ENCODE results near the gene BET1L.
"Not testable (repeated sequence)": the region's sequence is repeated elsewhere in the genome, so short reads cannot be mapped to it uniquely, and the experiment has no call there.

The BET1L gene

DNA sequence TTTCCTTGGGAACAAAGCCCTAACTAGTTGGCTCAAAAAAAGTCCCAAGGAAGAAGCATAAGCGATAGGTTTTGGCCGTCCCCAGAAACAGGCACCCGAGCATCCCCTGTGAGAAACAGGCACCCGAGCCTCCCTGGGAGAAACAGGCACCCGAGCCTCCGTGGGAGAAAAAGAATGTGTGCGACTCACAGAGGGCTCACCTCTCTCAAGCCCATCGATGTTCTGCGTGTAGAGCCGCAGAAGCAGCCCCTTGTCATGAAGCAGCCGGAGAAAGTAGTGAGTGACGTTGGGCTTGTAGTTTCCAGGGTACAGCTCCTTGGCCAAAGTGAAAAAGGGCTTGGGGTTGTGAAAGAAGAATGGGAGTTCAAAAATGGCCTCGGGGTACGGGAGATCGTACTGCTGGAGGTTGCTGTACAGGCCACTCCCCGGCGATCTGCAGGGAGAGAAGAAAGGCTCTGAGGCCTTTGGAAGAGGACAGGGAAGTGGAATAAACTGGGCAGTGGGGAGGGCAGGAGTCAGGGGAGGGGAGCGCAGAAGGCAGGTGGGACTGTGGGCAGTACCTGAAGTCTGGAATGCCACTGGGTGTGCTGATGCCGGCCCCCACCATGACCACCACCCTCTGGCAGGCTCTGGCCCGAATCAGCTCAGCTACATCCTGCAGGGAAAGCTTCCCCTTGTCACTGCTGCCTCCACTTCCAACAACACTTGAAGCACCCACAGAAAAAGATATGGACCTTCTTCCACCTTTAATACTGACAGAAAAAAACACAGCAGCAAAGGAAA, 25.8 kb upstream of the BET1L start:
- in situ Hi-C loops (cut with MboI; ENCODE audit: low pct_unique_long_range_greater_than_20kb, low sequenced_read_pairs), result no loop called here
- no peak for DNase-seq

DNA sequence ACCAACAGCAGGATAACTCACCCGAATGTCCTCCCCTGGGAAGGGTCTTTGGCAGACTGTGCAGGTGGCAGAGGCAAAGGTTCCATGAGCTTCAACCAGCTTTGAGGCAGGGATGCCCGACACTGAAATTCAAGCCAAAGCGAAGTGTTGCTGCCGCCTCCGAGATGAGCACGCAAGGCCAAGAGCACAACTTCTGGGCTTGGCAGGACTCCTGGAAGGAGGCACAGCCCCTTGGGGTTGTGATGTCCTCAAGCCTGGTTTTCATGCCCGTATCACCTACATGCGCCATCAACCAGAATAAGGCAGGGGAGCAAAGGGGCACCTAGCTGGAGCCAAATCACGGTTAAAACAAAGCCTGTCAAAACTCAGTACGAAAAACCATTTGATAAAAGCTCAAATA, 23.2 kb upstream of the BET1L start:
- in situ Hi-C loops (cut with MboI; ENCODE audit: low pct_unique_long_range_greater_than_20kb, low sequenced_read_pairs), result no loop called here
- no peak for DNase-seq

GRCh38 chr11:227824-228379, 20.7 kb upstream of the BET1L start:
- in situ Hi-C loops (cut with MboI; ENCODE audit: low pct_unique_long_range_greater_than_20kb, low sequenced_read_pairs), result no loop called here
- DNase-seq, result no peak

DNA sequence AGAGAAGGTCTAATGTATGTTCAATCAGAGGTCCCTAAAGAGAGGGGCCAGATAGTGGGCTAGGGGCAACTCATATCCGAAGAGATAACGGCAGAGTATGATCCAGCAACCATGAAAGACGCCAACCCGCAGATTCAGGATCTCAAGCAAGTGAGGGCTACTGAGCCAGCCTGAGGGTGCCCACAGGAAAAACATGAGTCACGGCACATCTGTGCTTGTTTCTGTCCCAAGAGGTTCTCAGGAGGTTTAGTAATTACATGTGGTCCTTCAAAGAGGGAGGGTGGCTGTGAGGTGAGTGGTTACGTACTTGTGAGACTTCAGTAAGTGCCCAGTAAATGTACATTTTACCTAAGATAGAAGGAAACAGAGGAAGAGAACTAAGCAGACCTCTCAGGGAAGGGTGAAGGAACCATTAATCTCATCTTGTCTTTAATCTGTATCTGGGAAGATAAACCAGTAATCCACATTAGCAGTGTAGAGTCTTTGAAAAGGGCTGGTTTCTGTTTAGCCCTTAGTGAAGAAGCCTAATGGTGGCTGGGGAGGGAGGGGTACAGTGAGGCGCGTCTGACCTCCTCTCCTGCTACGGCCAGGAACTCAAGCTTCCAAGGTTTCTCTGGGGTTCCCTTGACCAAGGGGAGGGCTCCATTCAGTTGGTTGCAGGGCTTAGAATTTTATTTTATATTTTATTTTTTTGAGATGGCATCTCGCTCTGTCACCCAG, 18.7 kb upstream of the BET1L start:
- in situ Hi-C loops (cut with MboI; ENCODE audit: low pct_unique_long_range_greater_than_20kb, low sequenced_read_pairs), result no loop called here
- no peak for DNase-seq

GRCh38 chr11:224424-224823, 17.2 kb upstream of the BET1L start:
- in situ Hi-C loops (cut with MboI; ENCODE audit: low pct_unique_long_range_greater_than_20kb, low sequenced_read_pairs), result no loop called here
- DNase-seq, result no peak

DNA sequence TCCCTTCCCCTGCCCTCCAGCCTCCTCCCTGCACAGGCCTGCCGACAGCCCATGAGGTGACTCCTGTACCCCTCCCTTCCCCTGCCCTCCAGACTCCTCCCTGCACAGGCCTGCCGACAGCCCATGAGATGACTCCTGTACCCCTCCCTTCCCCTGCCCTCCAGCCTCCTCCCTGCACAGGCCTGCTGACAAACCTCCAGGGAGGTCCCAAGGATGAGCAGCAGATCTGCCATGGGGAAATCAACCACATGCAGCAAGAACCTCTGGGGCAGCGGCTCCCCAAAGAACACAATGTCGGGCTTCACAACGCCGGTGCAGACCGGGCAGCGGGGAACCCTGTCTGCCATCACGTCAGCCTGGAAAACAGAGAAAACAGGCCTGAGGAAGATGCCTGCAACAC, 16.7 kb upstream of the BET1L start:
- no peak for DNase-seq
- in situ Hi-C loops (cut with MboI; ENCODE audit: low pct_unique_long_range_greater_than_20kb, low sequenced_read_pairs), result no loop called here

GRCh38 chr11:223026-223789, 16.0 kb upstream of the BET1L start:
- DNase-seq, result no peak
- in situ Hi-C loops (cut with MboI; ENCODE audit: low pct_unique_long_range_greater_than_20kb, low sequenced_read_pairs), result no loop called here

DNA sequence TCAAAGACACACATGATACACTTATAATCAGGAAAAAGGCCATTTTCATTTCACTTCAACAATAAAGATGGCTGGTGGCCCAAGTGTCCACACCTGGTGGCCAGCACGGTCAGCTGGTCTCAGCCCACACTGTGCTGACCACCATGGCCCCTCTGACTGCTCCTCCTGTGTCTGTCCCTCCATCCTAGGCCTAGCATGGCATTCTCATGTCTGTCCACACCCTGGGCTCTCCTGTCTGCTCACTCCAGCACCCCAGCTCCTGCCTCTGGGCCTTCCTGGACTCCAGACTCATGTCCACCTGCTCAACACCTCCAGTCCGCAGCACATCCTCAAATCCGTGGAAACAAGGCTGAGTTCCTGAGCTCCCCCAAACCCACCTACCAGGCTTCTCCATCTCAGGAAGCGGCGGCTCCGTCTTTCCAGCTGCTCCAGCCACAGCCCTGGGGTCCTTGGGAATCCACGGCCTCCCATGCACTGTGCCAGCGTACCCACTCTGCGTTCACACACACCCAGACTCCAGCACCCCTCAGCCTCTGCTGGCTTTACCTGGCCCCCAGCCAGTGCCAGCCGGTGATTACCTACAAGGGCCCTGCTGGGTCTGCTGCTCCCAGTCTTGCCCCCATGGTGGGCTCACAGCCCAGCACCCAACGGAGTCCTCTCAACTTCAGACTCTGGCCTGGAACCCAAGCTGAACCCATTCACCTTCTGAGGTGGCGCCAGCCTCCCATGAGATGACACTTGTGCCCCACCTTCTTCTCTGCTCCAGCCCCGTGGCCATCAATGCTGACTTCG, 15.0 kb upstream of the BET1L start:
- in situ Hi-C loops (cut with MboI; ENCODE audit: low pct_unique_long_range_greater_than_20kb, low sequenced_read_pairs), result no loop called here
- DNase-seq, result no peak

DNA sequence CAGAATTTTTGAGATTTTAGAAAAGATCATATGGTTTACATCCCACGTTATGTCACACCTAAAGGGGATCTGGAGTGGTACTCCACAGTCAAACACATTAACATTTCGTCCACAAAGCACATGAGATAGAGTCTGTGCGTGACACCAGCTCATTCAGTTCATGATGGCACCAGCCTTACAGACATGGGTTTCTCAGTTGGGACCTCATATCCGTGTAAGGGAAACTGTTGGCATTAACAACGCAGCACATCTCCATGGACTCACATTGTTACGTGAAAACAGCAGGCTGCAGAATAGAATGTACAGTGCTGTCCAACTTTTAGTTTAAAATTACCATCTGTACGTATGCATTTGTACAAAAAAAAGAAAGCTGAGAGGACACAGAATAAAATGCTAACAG, 14.3 kb upstream of the BET1L start:
- in situ Hi-C loops (cut with MboI; ENCODE audit: low pct_unique_long_range_greater_than_20kb, low sequenced_read_pairs), result no loop called here
- DNase-seq, result no peak

- in situ Hi-C loops (cut with MboI; ENCODE audit: low pct_unique_long_range_greater_than_20kb, low sequenced_read_pairs); DNase-seq: not testable (repeated sequence)
Measured at GRCh38 chr11:220641-221215, 13.5 kb upstream of the BET1L start.

- DNase-seq, result no peak
- in situ Hi-C loops (cut with MboI; ENCODE audit: low pct_unique_long_range_greater_than_20kb, low sequenced_read_pairs), result no loop called here
Measured at GRCh38 chr11:218815-219593, 11.8 kb upstream of the BET1L start.

DNA sequence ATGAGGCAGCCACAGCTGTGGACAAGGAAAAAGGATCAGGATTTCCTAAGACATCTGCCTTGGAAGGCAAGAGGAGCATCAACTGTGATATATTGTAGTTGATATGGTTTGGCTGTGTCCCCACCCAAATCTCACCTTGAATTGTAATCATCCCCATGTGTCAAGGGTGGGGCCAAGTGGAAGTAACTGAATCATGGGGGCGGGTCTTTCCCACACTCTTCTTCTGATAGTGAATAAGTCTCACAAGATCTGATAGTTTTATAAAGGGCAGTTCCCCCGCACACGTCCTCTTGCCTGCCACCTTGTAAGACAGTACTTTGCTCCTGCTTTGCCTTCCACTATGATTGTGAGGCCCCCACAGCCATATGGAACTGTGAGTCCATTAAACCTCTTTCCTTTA, 10.5 kb upstream of the BET1L start:
- no peak for DNase-seq
- in situ Hi-C loops (cut with MboI; ENCODE audit: low pct_unique_long_range_greater_than_20kb, low sequenced_read_pairs), result no loop called here

GRCh38 chr11:216081-216974, 9.1 kb upstream of the BET1L start:
- in situ Hi-C loops (cut with MboI; ENCODE audit: low pct_unique_long_range_greater_than_20kb, low sequenced_read_pairs), result no loop called here
- no peak for DNase-seq

DNA sequence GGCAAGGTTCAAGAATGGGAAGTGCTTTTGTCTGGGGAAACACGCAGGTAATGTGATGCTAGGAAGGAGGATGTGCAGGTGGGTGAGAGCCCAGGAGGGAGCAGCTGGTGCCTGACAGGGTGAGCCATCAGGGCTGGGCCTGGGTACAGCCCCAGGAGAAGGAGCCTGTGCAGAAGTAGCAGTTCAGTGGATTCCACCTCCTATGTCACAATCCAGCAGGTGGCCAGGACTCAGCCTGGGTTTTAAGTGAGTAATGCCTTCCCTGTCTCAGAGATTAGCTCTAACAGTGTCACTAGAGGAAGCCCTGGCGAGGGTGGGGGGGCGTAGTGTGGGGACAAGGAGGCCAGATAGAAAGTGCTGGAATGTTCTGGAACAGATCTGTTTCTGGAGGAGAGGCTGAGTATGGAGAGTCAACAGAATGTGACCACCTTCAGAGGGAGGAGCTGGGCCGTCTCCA, 8.4 kb upstream of the BET1L start:
- no peak for DNase-seq
- in situ Hi-C loops (cut with MboI; ENCODE audit: low pct_unique_long_range_greater_than_20kb, low sequenced_read_pairs), result no loop called here

DNA sequence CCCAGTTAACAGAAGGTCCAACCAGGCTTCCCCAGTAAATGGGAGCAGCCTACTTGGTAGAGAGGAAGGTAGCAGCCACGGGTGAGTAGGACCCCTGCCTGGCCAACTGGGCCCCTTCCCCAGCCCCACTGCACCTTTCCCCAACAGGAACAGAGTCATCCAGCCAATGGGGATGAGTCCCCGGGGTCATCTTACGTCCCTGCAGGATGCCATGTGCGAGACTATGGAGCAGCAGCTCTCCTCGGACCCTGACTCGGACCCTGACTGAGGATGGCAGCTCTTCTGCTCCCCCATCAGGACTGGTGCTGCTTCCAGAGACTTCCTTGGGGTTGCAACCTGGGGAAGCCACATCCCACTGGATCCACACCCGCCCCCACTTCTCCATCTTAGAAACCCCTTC, 6.9 kb upstream of the BET1L start:
- in situ Hi-C loops (cut with MboI; ENCODE audit: low pct_unique_long_range_greater_than_20kb, low sequenced_read_pairs), result no loop called here
- DNase-seq, result no peak

GRCh38 chr11:213111-213510, 5.9 kb upstream of the BET1L start:
- no peak for DNase-seq
- in situ Hi-C loops (cut with MboI; ENCODE audit: low pct_unique_long_range_greater_than_20kb, low sequenced_read_pairs), result no loop called here

Data from KBM-7 (cell line).